ENCODE results near the gene CD59. TPM values are rescaled to one million over a fixed set of nuclear protein-coding genes. Genes with fewer than 3 reads are reported as not detected.

The CD59 gene
- total RNA-seq, 1 experiment from 2014 or later = 204 TPM

GRCh38 chr11:33657757-33658156 is 78.5 kb downstream of the CD59 start:
- H3K36me3 ChIP-seq (ENCODE audit: insufficient read depth, low read length, poor library complexity, severe bottlenecking) = no peaks in the 10 kb centered on the region
- TF ChIP-seq EZH2 (IDR thresholded peaks at IDR 0.05; ENCODE audit: borderline replicate concordance, low read depth, low read length, poor library complexity, severe bottlenecking) (no peak), CTCF (conservative IDR thresholded peaks at IDR 0.05; ENCODE audit: low read depth, low read length) (no peak)
- ChIA-PET POLR2A (ENCODE audit: low non-redundant PET) (no interaction called here), CTCF (no interaction called here)
- H3K27ac ChIP-seq (ENCODE audit: low read depth, low read length, poor library complexity, severe bottlenecking) = no peak overlapping the region
- peak; percentile 49 for DNase-seq (ENCODE audit: low spot score)
- no peak overlapping the region for H3K4me3 ChIP-seq (ENCODE audit: low read depth, low read length, poor library complexity, severe bottlenecking)
- intact Hi-C loops (cut with micrococcal nuclease; ENCODE audit: unreplicated experiment) = no loop called here
- peaks cover 10% of the 10 kb centered on the region for H3K4me1 ChIP-seq (ENCODE audit: insufficient read depth, low read length, poor library complexity, severe bottlenecking)
- BruUV-seq (replicated peaks) = no TSS peak
- no peaks in the 10 kb centered on the region for H3K27me3 ChIP-seq (replicated peaks; ENCODE audit: insufficient read depth, low read depth, low read length, poor library complexity)
- H3K9me3 ChIP-seq (ENCODE audit: low read depth, low read length, poor library complexity, severe bottlenecking) = no peaks in the 10 kb centered on the region

GRCh38 chr11:33656768-33657167 is 79.5 kb downstream of the CD59 start:
- Histone ChIP-seq H3K36me3 (ENCODE audit: insufficient read depth, low read length, poor library complexity, severe bottlenecking) (no peaks in the 10 kb centered on the region), H3K4me1 (ENCODE audit: insufficient read depth, low read length, poor library complexity, severe bottlenecking) (peaks cover 10% of the 10 kb centered on the region), H3K4me3 (ENCODE audit: low read depth, low read length, poor library complexity, severe bottlenecking) (no peak overlapping the region), H3K27ac (ENCODE audit: low read depth, low read length, poor library complexity, severe bottlenecking) (no peak overlapping the region), H3K27me3 (replicated peaks; ENCODE audit: insufficient read depth, low read depth, low read length, poor library complexity) (no peaks in the 10 kb centered on the region), H3K9me3 (ENCODE audit: low read depth, low read length, poor library complexity, severe bottlenecking) (no peaks in the 10 kb centered on the region)
- CTCF ChIA-PET = no interaction called here
- no TSS peak for BruUV-seq (replicated peaks)
- intact Hi-C loops (cut with micrococcal nuclease; ENCODE audit: unreplicated experiment) = no loop called here
- DNase-seq (ENCODE audit: low spot score) = no peak
- TF ChIP-seq EZH2 (IDR thresholded peaks at IDR 0.05; ENCODE audit: borderline replicate concordance, low read depth, low read length, poor library complexity, severe bottlenecking) (no peak), CTCF (conservative IDR thresholded peaks at IDR 0.05; ENCODE audit: low read depth, low read length) (no peak)
- POLR2A ChIA-PET (ENCODE audit: low non-redundant PET) = no interaction called here

GRCh38 chr11:33655842-33656600 is 80.2 kb downstream of the CD59 start:
- BruUV-seq (replicated peaks) = no TSS peak
- POLR2A ChIA-PET (ENCODE audit: low non-redundant PET) = no interaction called here

More at GRCh38 chr11:33655842-33656600, 80.2 kb downstream of the CD59 start:
- no peak overlapping the region for H3K27ac ChIP-seq (ENCODE audit: low read depth, low read length, poor library complexity, severe bottlenecking)
- no peaks in the 10 kb centered on the region for H3K36me3 ChIP-seq (ENCODE audit: insufficient read depth, low read length, poor library complexity, severe bottlenecking)
- peaks cover 10% of the 10 kb centered on the region for H3K4me1 ChIP-seq (ENCODE audit: insufficient read depth, low read length, poor library complexity, severe bottlenecking)
- H3K27me3 ChIP-seq (replicated peaks; ENCODE audit: insufficient read depth, low read depth, low read length, poor library complexity) = no peaks in the 10 kb centered on the region
- H3K4me3 ChIP-seq (ENCODE audit: low read depth, low read length, poor library complexity, severe bottlenecking) = no peak overlapping the region
- no peak for DNase-seq (ENCODE audit: low spot score)
- intact Hi-C loops (cut with micrococcal nuclease; ENCODE audit: unreplicated experiment) = no loop called here
- TF ChIP-seq EZH2 (IDR thresholded peaks at IDR 0.05; ENCODE audit: borderline replicate concordance, low read depth, low read length, poor library complexity, severe bottlenecking) (no peak), CTCF (conservative IDR thresholded peaks at IDR 0.05; ENCODE audit: low read depth, low read length) (no peak)
- no peaks in the 10 kb centered on the region for H3K9me3 ChIP-seq (ENCODE audit: low read depth, low read length, poor library complexity, severe bottlenecking)
- CTCF ChIA-PET = no interaction called here
